HCT116 (cell line): Measurements from ENCODE around the gene SYT10. TPM values are rescaled to one million over a fixed set of nuclear protein-coding genes. Genes with fewer than 3 reads are reported as not detected.

Experiments
- ATAC-seq: fragments of 200-7000 bp; cut with Tn5 transposase; 2 replicates; pipeline ENCODE4 v1.9.1; 2020; ENCODE audit warnings: mild to moderate bottlenecking, moderate library complexity
- Bru-seq: library from RNA; stranded (reverse); fragments of 400-500 nt; gene quantifications from one replicate; lab custom pipeline; 2021; lab: Mats Ljungman, UMichigan
- BruChase-seq, 2 experiments: library from RNA; stranded (reverse); fragments of 400-500 nt; gene quantifications; one replicate each; lab custom pipeline; 2021; lab: Mats Ljungman, UMichigan
- BruUV-seq: library from RNA; stranded (reverse); fragments of 400-500 nt; replicated peaks from 2 replicates; lab custom pipeline; 2021; lab: Mats Ljungman, UMichigan
- CTCF ChIA-PET: fragments of 300-600 bp; sonication (Branson Sonifier 250); formaldehyde crosslinking; loops from one replicate; lab custom pipeline; 2021; ENCODE audit warnings: antibody characterized with exemption; lab: Charles Lee
- POLR2A ChIA-PET: fragments of 300-600, 350-600 bp; sonication (Branson Sonifier 250); formaldehyde crosslinking; loops from one replicate; lab custom pipeline; 2021; ENCODE audit warnings: antibody characterized with exemption; lab: Charles Lee
- RAD21 ChIA-PET, 2 experiments: fragments of 300-600 bp; sonication (Branson Sonifier 250); formaldehyde crosslinking; loops; one replicate each; lab custom pipeline; 2023; ENCODE audit warnings: low total read pairs in 2 of 2; ENCODE audit not compliant: uncharacterized antibody in 2 of 2, unreplicated experiment in 2 of 2, low non-redundant PET in 1 of 2; lab: Charles Lee
- DNase-seq: peaks from one replicate; pipeline ENCODE4 v3.0.0-alpha.2; 2010; ENCODE audit warnings: low read depth, low spot score
- H2AFZ ChIP-seq: fragments of 200-600 bp; shearing (Covaris generic), sonication (generic); 2 replicates; pipeline ENCODE4 v1.6.1; 2017; ENCODE audit warnings: low read depth, mixed run types, mixed read lengths, antibody characterized with exemption, low read length; ENCODE audit not compliant: poor library complexity, severe bottlenecking
- H3K27ac ChIP-seq: 2 replicates; pipeline ENCODE4 v1.5.1; 2012; ENCODE audit warnings: low read depth, low read length
- H3K27me3 ChIP-seq: fragments of 200-600 bp; sonication (generic); 2 replicates; pipeline ENCODE4 v1.6.1; 2016; ENCODE audit warnings: mixed run types, low read length, mixed read lengths; ENCODE audit not compliant: insufficient read depth
- H3K36me3 ChIP-seq, 2 experiments: fragments of 200-500 bp in 1 of 2; fragments of 200-600 bp in 1 of 2; sonication (Bioruptor generic) in 1 of 2; sonication (generic) in 1 of 2; 2 replicates each; pipeline versions ENCODE4 v1.5.1 to v1.6.1; 2014 to 2016; ENCODE audit warnings: low read length in 2 of 2, inconsistent platforms in 1 of 2, mixed read lengths in 1 of 2, mixed run types in 1 of 2; ENCODE audit not compliant: insufficient read depth in 2 of 2, control insufficient read depth in 1 of 2
- H3K4me1 ChIP-seq, 2 experiments: fragments of 200-600 bp in 1 of 2; sonication (generic) in 1 of 2; 2 replicates each; pipeline versions ENCODE4 v1.5.1 to v1.6.1; 2012 to 2017; ENCODE audit warnings: low read length in 2 of 2, inconsistent platforms in 1 of 2, mild to moderate bottlenecking in 1 of 2, mixed read lengths in 1 of 2, mixed run types in 1 of 2, moderate library complexity in 1 of 2; ENCODE audit not compliant: insufficient read depth in 2 of 2, control insufficient read depth in 1 of 2
- H3K4me2 ChIP-seq: fragments of 200-600 bp; sonication (generic); 2 replicates; pipeline ENCODE4 v1.6.1; 2017; ENCODE audit warnings: mixed run types, low read length, mixed read lengths
- H3K4me3 ChIP-seq, 2 experiments: fragments of 200-600 bp in 1 of 2; sonication (generic) in 1 of 2; replicated peaks in 1 of 2; 2 replicates each; pipeline ENCODE4 v1.5.1; 2011 to 2016; ENCODE audit warnings: low read length in 2 of 2, control low read depth in 1 of 2, low read depth in 1 of 2, mild to moderate bottlenecking in 1 of 2, mixed read lengths in 1 of 2, mixed run types in 1 of 2
- H3K79me2 ChIP-seq: fragments of 200-600 bp; sonication (generic); 2 replicates; pipeline ENCODE4 v1.6.1; 2017; ENCODE audit warnings: mild to moderate bottlenecking, mixed run types, low read length, moderate library complexity, mixed read lengths; ENCODE audit not compliant: insufficient read depth
- H3K9ac ChIP-seq: fragments of 200-600 bp; sonication (generic); 2 replicates; pipeline ENCODE4 v1.6.1; 2016; ENCODE audit warnings: low read length, mixed read lengths
- H3K9me2 ChIP-seq: fragments of 200-600 bp; sonication (generic), shearing (Covaris generic); 2 replicates; pipeline ENCODE4 v1.6.1; 2017; ENCODE audit warnings: mixed run types, mild to moderate bottlenecking, moderate library complexity; ENCODE audit not compliant: insufficient read depth
- H3K9me3 ChIP-seq, 2 experiments: fragments of 200-500 bp in 1 of 2; fragments of 200-600 bp in 1 of 2; sonication (Bioruptor generic) in 1 of 2; sonication (generic) in 1 of 2; 2 replicates each; pipeline ENCODE4 v1.6.1; 2014 to 2017; ENCODE audit warnings: low read length in 2 of 2, mixed read lengths in 2 of 2, inconsistent platforms in 1 of 2, low read depth in 1 of 2, mild to moderate bottlenecking in 1 of 2, mixed run types in 1 of 2, moderate library complexity in 1 of 2; ENCODE audit not compliant: control insufficient read depth in 1 of 2, insufficient read depth in 1 of 2
- H4K20me1 ChIP-seq: fragments of 200-600 bp; sonication (generic), shearing (Covaris generic); 2 replicates; pipeline ENCODE4 v1.6.1; 2017; ENCODE audit warnings: mixed run types, mild to moderate bottlenecking, moderate library complexity; ENCODE audit not compliant: insufficient read depth
- CBX3 ChIP-seq: IDR thresholded peaks from 2 replicates; pipeline ENCODE4 v1.6.1; 2012; ENCODE audit warnings: low read depth
- CEBPB ChIP-seq: IDR thresholded peaks from 2 replicates; pipeline ENCODE4 v1.6.1; 2012; ENCODE audit warnings: low read depth
- EGR1 ChIP-seq: IDR thresholded peaks from 2 replicates; pipeline ENCODE4 v1.6.1; 2012; ENCODE audit warnings: low read depth
- EZH2 ChIP-seq: fragments of 200-600 bp; sonication (generic); IDR thresholded peaks from 2 replicates; pipeline ENCODE4 v1.6.1; 2017; ENCODE audit warnings: antibody characterized with exemption, mixed run types
- EZH2phosphoT487 ChIP-seq: fragments of 200-600 bp; IDR thresholded peaks from 2 replicates; pipeline ENCODE4 v1.6.1; 2018; ENCODE audit warnings: antibody characterized with exemption, borderline replicate concordance
- POLR2A ChIP-seq: IDR thresholded peaks from 2 replicates; pipeline ENCODE4 v1.7.0; 2011; ENCODE audit warnings: borderline replicate concordance; ENCODE audit not compliant: insufficient read depth, insufficient read length; ENCODE audit errors: extremely low read depth
- RAD21 ChIP-seq: IDR thresholded peaks from 2 replicates; pipeline ENCODE4 v1.6.1; 2012; ENCODE audit warnings: low read depth, mild to moderate bottlenecking
- SIN3A ChIP-seq: IDR thresholded peaks from 2 replicates; pipeline ENCODE4 v1.6.1; 2012; ENCODE audit warnings: low read depth
- SP1 ChIP-seq: IDR thresholded peaks from 2 replicates; pipeline ENCODE4 v1.6.1; 2012; ENCODE audit warnings: low read depth
- SRF ChIP-seq: IDR thresholded peaks from 2 replicates; pipeline ENCODE4 v1.6.1; 2012; ENCODE audit warnings: low read depth
- TCF7L2 ChIP-seq: IDR thresholded peaks from 2 replicates; pipeline ENCODE4 v1.7.0; 2011; ENCODE audit warnings: borderline replicate concordance, inconsistent platforms; ENCODE audit not compliant: insufficient read depth, insufficient read length; ENCODE audit errors: extremely low read depth
- YY1 ChIP-seq: IDR thresholded peaks from 2 replicates; pipeline ENCODE4 v1.6.1; 2011; ENCODE audit warnings: low read length, low read depth, moderate library complexity, mild to moderate bottlenecking; ENCODE audit not compliant: insufficient replicate concordance; ENCODE audit errors: extremely low read depth
- ZFX ChIP-seq: fragments of 450-650 bp; IDR thresholded peaks from 2 replicates; pipeline ENCODE4 v1.6.1; 2017
- intact Hi-C: fragments of 100-400 bp; cut with micrococcal nuclease; formaldehyde crosslinking; loops from 2 replicates; pipeline ENCODE4 v1.10.0; 2022
- long read RNA-seq: library from polyadenylated mRNA; unstranded; transcript quantifications from one replicate; pipeline ENCODE4 v2.0.0, GENCODE V29; 2021; ENCODE audit not compliant: unreplicated experiment
- polyA plus RNA-seq: library from polyadenylated mRNA; unstranded; fragments of >200 nt; gene quantifications from 2 replicates; pipeline ENCODE4 v1.2.1, GENCODE V29; 2012; ENCODE audit warnings: missing spikeins
- total RNA-seq: library from RNA; stranded (reverse); gene quantifications from one replicate; pipeline ENCODE4 v1.2.1, GENCODE V29; 2021; ENCODE audit not compliant: unreplicated experiment
- TF ChIP-seq, protein P1 (sequence below): IDR thresholded peaks from 2 replicates; pipeline ENCODE4 v1.6.1; 2012
- TF ChIP-seq, protein P2 (sequence below): IDR thresholded peaks from 2 replicates; pipeline ENCODE4 v1.6.1; 2011; ENCODE audit warnings: mild to moderate bottlenecking, low read length, moderate library complexity; ENCODE audit not compliant: insufficient replicate concordance; ENCODE audit errors: extremely low read depth

The SYT10 gene, protein sequence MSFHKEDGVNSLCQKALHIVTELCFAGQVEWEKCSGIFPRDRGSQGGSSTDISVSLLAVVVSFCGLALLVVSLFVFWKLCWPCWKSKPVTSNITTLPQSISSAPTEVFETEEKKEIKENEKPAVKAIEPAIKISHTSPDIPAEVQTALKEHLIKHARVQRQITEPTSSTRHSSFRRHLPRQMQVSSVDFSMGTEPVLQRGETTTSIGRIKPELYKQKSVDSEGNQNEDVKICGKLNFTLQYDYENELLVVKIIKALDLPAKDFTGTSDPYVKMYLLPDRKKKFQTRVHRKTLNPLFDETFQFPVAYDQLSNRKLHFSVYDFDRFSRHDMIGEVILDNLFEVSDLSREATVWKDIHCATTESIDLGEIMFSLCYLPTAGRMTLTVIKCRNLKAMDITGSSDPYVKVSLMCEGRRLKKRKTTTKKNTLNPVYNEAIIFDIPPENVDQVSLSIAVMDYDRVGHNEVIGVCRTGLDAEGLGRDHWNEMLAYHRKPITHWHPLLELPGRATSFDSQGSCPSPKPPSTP
- total RNA-seq = not detected
- not detected in 2 replicates for polyA plus RNA-seq
- percentile 1 among the genes with signal in this experiment for Bru-seq, nascent RNA
- BruChase-seq, experiment 1, labeled RNA remaining after a 6-hour chase = percentile 2 among the genes with signal in this experiment
- percentile 1 among the genes with signal in this experiment for BruChase-seq, experiment 2, labeled RNA remaining after a 2-hour chase
- long read RNA-seq = 0 reads

DNA sequence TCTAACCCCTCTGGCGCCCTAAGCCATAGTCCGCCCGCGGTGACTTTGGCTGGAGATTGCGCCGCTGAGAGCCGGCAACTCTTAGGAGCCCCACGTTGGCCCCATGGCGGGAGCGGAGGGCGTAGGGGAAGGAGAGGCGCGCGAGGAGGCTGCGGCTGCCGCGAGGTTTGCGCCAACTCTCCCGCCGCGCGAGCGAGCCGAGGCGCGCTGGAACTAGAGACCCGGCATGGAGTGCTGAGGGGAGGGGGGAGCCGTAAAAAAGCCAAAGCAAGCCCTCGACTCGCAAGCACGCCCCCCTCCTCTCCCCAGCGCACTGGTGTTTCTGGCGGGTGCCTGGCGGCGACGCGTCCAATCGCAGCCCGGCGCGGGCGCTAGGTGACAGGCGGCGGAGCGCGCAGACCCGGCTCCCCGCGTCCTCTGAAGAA, at the start of gene SYT10:
Gene SYT10, minus strand, starts transcription at position 233 of the 425 bp plus-strand sequence. CDS start 297 bp downstream, outside the sequence.
- DNase-seq (no peak), ATAC-seq (no peak)
- Histone ChIP-seq H3K36me3 (no peaks in the 10 kb centered on the region), H3K27ac (no peak within 1 kb of the TSS), H4K20me1 (no peaks in the 10 kb centered on the region), H3K9ac (no peak within 1 kb of the TSS), H2AFZ (no peak within 1 kb of the TSS), H3K9me3 (peaks cover 7 to 12% of the 10 kb centered on the region in 2 experiments; a peak in 2 of 4 replicates), H3K4me1 (no peaks in the 10 kb centered on the region), H3K27me3 (no peaks in the 10 kb centered on the region), H3K4me3 (no peak within 1 kb of the TSS), H3K9me2 (no peaks in the 10 kb centered on the region), H3K4me2 (no peak within 1 kb of the TSS), H3K79me2 (no peaks in the 10 kb centered on the region)
- RAD21 ChIA-PET = no interaction called here
- no peak for TF ChIP-seq RAD21
- TF ChIP-seq EZH2phosphoT487 = no peak
- TF ChIP-seq CBX3 = no peak
- no peak for TF ChIP-seq SRF
- no peak for TF ChIP-seq CEBPB
- no peak for TF ChIP-seq YY1
- BruUV-seq = no TSS peak
- intact Hi-C loops = no loop called here
- CTCF ChIA-PET = no interaction called here
- POLR2A ChIA-PET = no interaction called here

DNA sequence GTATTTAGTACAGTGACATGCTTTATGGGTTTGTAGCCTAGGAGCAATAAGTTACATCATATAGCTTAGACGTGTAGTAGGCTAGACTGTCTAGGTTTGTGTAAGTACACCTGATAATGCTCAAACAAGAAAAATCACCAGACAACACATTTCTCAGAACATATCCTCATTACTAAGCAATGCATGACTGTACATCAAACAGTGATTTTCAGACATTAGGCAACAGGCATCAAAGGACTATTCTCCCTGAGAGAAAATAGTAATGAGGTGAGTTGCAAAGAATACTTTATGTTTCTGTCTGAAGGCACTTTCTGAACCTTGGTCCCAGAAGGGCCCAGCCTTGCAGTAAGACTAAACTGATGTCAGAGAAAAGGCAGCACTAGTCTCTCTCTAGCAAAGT, 48.4 kb upstream of the SYT10 start:
- no peak for DNase-seq
- intact Hi-C loops = no loop called here
- Histone ChIP-seq H3K27me3 (no peaks in the 10 kb centered on the region), H3K36me3 (no peaks in the 10 kb centered on the region), H3K27ac (no peak overlapping the region), H3K4me2 (no peak overlapping the region), H3K79me2 (no peaks in the 10 kb centered on the region), H3K9me2 (no peaks in the 10 kb centered on the region), H3K4me1 (no peaks in the 10 kb centered on the region), H3K9me3 (peaks cover 6 to 13% of the 10 kb centered on the region in 2 experiments; a peak in 2 of 4 replicates), H3K9ac (no peak overlapping the region), H4K20me1 (no peaks in the 10 kb centered on the region), H3K4me3 (no peak overlapping the region), H2AFZ (no peak overlapping the region)
- ChIA-PET POLR2A (no interaction called here), RAD21 (no interaction called here), CTCF (no interaction called here)
- no peak for ATAC-seq
- BruUV-seq = no TSS peak
- TF ChIP-seq SRF = no peak
- TF ChIP-seq, protein P1, sequence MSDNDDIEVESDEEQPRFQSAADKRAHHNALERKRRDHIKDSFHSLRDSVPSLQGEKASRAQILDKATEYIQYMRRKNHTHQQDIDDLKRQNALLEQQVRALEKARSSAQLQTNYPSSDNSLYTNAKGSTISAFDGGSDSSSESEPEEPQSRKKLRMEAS = no peak
- TF ChIP-seq TCF7L2 = no peak
- no peak for TF ChIP-seq EGR1
- TF ChIP-seq CEBPB = no peak
- TF ChIP-seq EZH2 = no peak
- no peak for TF ChIP-seq ZFX
- TF ChIP-seq POLR2A = no peak
- TF ChIP-seq SP1 = no peak
- TF ChIP-seq YY1 = no peak
- TF ChIP-seq CBX3 = no peak
- TF ChIP-seq SIN3A = no peak
- TF ChIP-seq, protein P2, sequence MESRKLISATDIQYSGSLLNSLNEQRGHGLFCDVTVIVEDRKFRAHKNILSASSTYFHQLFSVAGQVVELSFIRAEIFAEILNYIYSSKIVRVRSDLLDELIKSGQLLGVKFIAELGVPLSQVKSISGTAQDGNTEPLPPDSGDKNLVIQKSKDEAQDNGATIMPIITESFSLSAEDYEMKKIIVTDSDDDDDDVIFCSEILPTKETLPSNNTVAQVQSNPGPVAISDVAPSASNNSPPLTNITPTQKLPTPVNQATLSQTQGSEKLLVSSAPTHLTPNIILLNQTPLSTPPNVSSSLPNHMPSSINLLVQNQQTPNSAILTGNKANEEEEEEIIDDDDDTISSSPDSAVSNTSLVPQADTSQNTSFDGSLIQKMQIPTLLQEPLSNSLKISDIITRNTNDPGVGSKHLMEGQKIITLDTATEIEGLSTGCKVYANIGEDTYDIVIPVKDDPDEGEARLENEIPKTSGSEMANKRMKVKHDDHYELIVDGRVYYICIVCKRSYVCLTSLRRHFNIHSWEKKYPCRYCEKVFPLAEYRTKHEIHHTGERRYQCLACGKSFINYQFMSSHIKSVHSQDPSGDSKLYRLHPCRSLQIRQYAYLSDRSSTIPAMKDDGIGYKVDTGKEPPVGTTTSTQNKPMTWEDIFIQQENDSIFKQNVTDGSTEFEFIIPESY = no peak
